Natural killer cell (primary cell): ENCODE data around the gene FAM83C. TPM values are rescaled to one million over a fixed set of nuclear protein-coding genes. Genes with fewer than 3 reads are reported as not detected.
"Not testable (repeated sequence)": the region's sequence is repeated elsewhere in the genome, so short reads cannot be mapped to it uniquely, and the experiment has no call there.

ENCODE experiments used
- ATAC-seq, 3 donors: fragments of 150-1000 bp in 2 of 3; fragments of 200-7000 bp in 1 of 3; cut with Tn5 transposase; 1 replicate in 1 of 3; 2 replicates in 2 of 3; pipeline ENCODE4 v1.10.0; 2021; ENCODE audit warnings: mild to moderate bottlenecking in 2 of 3, moderate library complexity in 2 of 3
- DNase-seq, 2 donors: peaks; one replicate each; pipeline versions ENCODE4 v3.0.0 to v3.0.0-alpha.2; 2013 to 2021; ENCODE audit warnings: mixed read lengths in 1 of 2
- H3K27ac ChIP-seq: one replicate; pipeline ENCODE4 v1.5.1; 2013; ENCODE audit warnings: mild to moderate bottlenecking, low read length
- H3K27me3 ChIP-seq: one replicate; pipeline ENCODE4 v1.6.1; 2013; ENCODE audit warnings: low read length; ENCODE audit not compliant: control insufficient read depth, insufficient read depth
- H3K36me3 ChIP-seq: one replicate; pipeline ENCODE4 v1.6.1; 2013; ENCODE audit warnings: low read length; ENCODE audit not compliant: control insufficient read depth, insufficient read depth
- H3K4me1 ChIP-seq: one replicate; pipeline ENCODE4 v1.6.1; 2013; ENCODE audit warnings: low read length; ENCODE audit not compliant: control insufficient read depth, insufficient read depth
- H3K4me3 ChIP-seq: one replicate; pipeline ENCODE4 v1.5.1; 2013; ENCODE audit warnings: low read length
- H3K9me3 ChIP-seq: one replicate; pipeline ENCODE4 v1.6.1; 2013; ENCODE audit warnings: low read length; ENCODE audit not compliant: control insufficient read depth, insufficient read depth
- H3K27ac Mint-ChIP-seq, 2 donors: one replicate each; pipeline ENCODE4 v1.8.0; 2022; ENCODE audit warnings: mild to moderate bottlenecking in 2 of 2, mixed read lengths in 2 of 2, moderate library complexity in 1 of 2
- H3K27me3 Mint-ChIP-seq, 2 donors: one replicate each; pipeline ENCODE4 v1.8.0; 2022; ENCODE audit warnings: low read depth in 2 of 2, mixed read lengths in 2 of 2
- H3K36me3 Mint-ChIP-seq: one replicate; pipeline ENCODE4 v1.8.0; 2022; ENCODE audit warnings: mixed read lengths
- H3K4me1 Mint-ChIP-seq, 2 donors: one replicate each; pipeline ENCODE4 v1.8.0; 2022; ENCODE audit warnings: mixed read lengths in 2 of 2
- H3K4me3 Mint-ChIP-seq: one replicate; pipeline ENCODE4 v1.8.0; 2022; ENCODE audit warnings: mild to moderate bottlenecking, moderate library complexity, mixed read lengths
- H3K9me3 Mint-ChIP-seq, 2 donors: one replicate each; pipeline ENCODE4 v1.8.0; 2022; ENCODE audit warnings: mixed read lengths in 2 of 2
- CTCF ChIP-seq: fragments of 200-600 bp; IDR thresholded peaks from one replicate; pipeline ENCODE4 v1.8.0; 2022; ENCODE audit warnings: antibody characterized with exemption
- WGBS: methylation state at CpG from one replicate; pipeline ENCODE4 v1.1.7; 2013; ENCODE audit warnings: missing lambda C conversion rate; ENCODE audit not compliant: insufficient coverage; 5-methylcytosine and 5-hydroxymethylcytosine counted together
- intact Hi-C: fragments of 100-400 bp; cut with micrococcal nuclease; formaldehyde crosslinking; loops from one replicate; pipeline ENCODE4 v1.14.2; 2022
- total RNA-seq, 4 donors: library from RNA; stranded (reverse); fragments of 120-200 nt in 1 of 4; gene quantifications; one replicate each; pipeline versions ENCODE4 v1.2.3 to v1.2.4, GENCODE V29; 2013 to 2022

FAM83C gene
- total RNA-seq, 3 donors from 2014 or later (not counting 1 experiment from before 2014, with no cell fraction given): not detected

- Histone ChIP-seq H3K9me3 (no peaks in the 10 kb centered on the region), H3K4me3 (no peak overlapping the region), H3K27me3 (no peaks in the 10 kb centered on the region), H3K4me1 (no peaks in the 10 kb centered on the region), H3K27ac (no peak overlapping the region), H3K36me3 (peaks cover 30% of the 10 kb centered on the region)
- H3K4me1 Mint-ChIP-seq: peaks cover 6 to 8% of the 10 kb centered on the region in 2 donors
- TF ChIP-seq CTCF: no peak
- WGBS: 95% methylated on average over 1 of the region's 1 CpG
- no peaks in the 10 kb centered on the region for H3K36me3 Mint-ChIP-seq
- no peak for DNase-seq
- no peak overlapping the region for H3K27ac Mint-ChIP-seq
- intact Hi-C loops: no loop called here
- no peak for ATAC-seq
- no peak overlapping the region for H3K4me3 Mint-ChIP-seq
- no peaks in the 10 kb centered on the region for H3K27me3 Mint-ChIP-seq
- H3K9me3 Mint-ChIP-seq: no peaks in the 10 kb centered on the region
Measured at GRCh38 chr20:35264755-35265154, 27.5 kb downstream of the FAM83C start.

- intact Hi-C loops: no loop called here
- 92% methylated on average over 17 of the region's 17 CpGs for WGBS
- no peaks in the 10 kb centered on the region for H3K9me3 ChIP-seq
- DNase-seq (no peak), ATAC-seq (no peak)
- TF ChIP-seq CTCF: no peak
- no peaks in the 10 kb centered on the region for H3K27me3 ChIP-seq
- no peaks in the 10 kb centered on the region for H3K4me1 ChIP-seq
- H3K36me3 Mint-ChIP-seq: no peaks in the 10 kb centered on the region
- H3K4me1 Mint-ChIP-seq: peaks cover 0 to 8% of the 10 kb centered on the region in 2 donors
- H3K4me3 ChIP-seq: no peak overlapping the region
- H3K27me3 Mint-ChIP-seq: no peaks in the 10 kb centered on the region
- H3K9me3 Mint-ChIP-seq: no peaks in the 10 kb centered on the region
- H3K27ac Mint-ChIP-seq: no peak overlapping the region
- H3K36me3 ChIP-seq: peaks cover 29% of the 10 kb centered on the region
- no peak overlapping the region for H3K27ac ChIP-seq
- no peak overlapping the region for H3K4me3 Mint-ChIP-seq
Measured at GRCh38 chr20:35263532-35264341, 28.5 kb downstream of the FAM83C start.

GRCh38 chr20:35262731-35263531, 29.3 kb downstream of the FAM83C start:
- H3K36me3 Mint-ChIP-seq, H3K27me3 Mint-ChIP-seq: not testable (repeated sequence)
- 98% methylated on average over 5 of the region's 8 CpGs for WGBS

GRCh38 chr20:35262321-35262720, 29.9 kb downstream of the FAM83C start:
- H3K4me1 Mint-ChIP-seq, H3K27ac Mint-ChIP-seq, H3K4me3 Mint-ChIP-seq, intact Hi-C loops, H3K4me1 ChIP-seq, H3K27ac ChIP-seq, H3K9me3 ChIP-seq, H3K27me3 ChIP-seq, ATAC-seq, H3K36me3 Mint-ChIP-seq, H3K4me3 ChIP-seq, H3K9me3 Mint-ChIP-seq, H3K27me3 Mint-ChIP-seq, DNase-seq: not testable (repeated sequence)
- 91% methylated on average over 5 of the region's 10 CpGs for WGBS
- peaks cover 21% of the 10 kb centered on the region for H3K36me3 ChIP-seq

More at GRCh38 chr20:35262731-35263531, 29.3 kb downstream of the FAM83C start:
- H3K27me3 ChIP-seq, H3K4me3 Mint-ChIP-seq, H3K9me3 ChIP-seq, H3K9me3 Mint-ChIP-seq, H3K4me3 ChIP-seq, H3K27ac ChIP-seq, H3K4me1 Mint-ChIP-seq, H3K27ac Mint-ChIP-seq, intact Hi-C loops, H3K4me1 ChIP-seq, ATAC-seq, DNase-seq: not testable (repeated sequence)
- H3K36me3 ChIP-seq: peaks cover 26% of the 10 kb centered on the region
